ENCODE measurements around the gene GCLC. TPM values are rescaled to one million over a fixed set of nuclear protein-coding genes. Genes with fewer than 3 reads are reported as not detected.

Gene GCLC
- polyA plus RNA-seq, 1 donor from 2014 or later, result 10.4 TPM

DNA sequence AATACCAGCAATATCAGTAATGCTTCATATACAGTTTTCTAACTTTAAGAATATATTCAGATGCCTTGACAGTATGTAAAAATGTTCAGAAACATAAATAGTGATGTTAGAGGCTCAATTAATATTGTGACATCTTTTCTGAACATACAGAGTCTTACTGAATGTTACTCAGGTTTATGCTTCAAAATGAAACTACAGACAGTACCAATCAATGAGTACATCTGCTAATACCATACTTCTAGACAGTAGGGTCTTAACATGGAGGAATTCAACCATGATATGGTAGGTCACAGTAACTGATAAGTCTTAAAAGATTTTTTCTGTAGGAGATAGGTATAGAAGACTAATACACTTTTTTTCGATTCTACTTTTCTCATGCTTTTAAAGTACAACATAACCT lies 8.3 kb downstream of the GCLC start:
- Histone ChIP-seq H3K27me3 (ENCODE audit: insufficient read depth, low read depth, low read length) (no peaks in the 10 kb centered on the region), H3K4me3 (ENCODE audit: low read length) (no peak overlapping the region), H4K20me1 (ENCODE audit: insufficient read depth) (no peaks in the 10 kb centered on the region), H3K9ac (ENCODE audit: low read length) (no peak overlapping the region), H3K79me2 (replicated peaks; ENCODE audit: insufficient read depth, low read length) (peaks cover 12% of the 10 kb centered on the region), H2AFZ (ENCODE audit: low read depth, low read length) (no peak overlapping the region), H3K4me2 (ENCODE audit: low read length) (no peak overlapping the region), H3F3A (ENCODE audit: insufficient read depth, low read length, poor library complexity, severe bottlenecking) (no peaks in the 10 kb centered on the region), H3K9me3 (ENCODE audit: low read length) (no peaks in the 10 kb centered on the region), H3K36me3 (ENCODE audit: insufficient read depth, low read length) (no peaks in the 10 kb centered on the region), H3K27ac (ENCODE audit: low read length) (no peak overlapping the region), H3K9me2 (ENCODE audit: insufficient read depth, low read length) (no peaks in the 10 kb centered on the region)
- TF ChIP-seq EP300 (conservative IDR thresholded peaks at IDR 0.05; ENCODE audit: poor library complexity, severe bottlenecking) (no peak), SMC3 (conservative IDR thresholded peaks at IDR 0.05; ENCODE audit: poor library complexity) (no peak), POLR2AphosphoS5 (IDR thresholded peaks at IDR 0.05) (no peak), RAD21 (conservative IDR thresholded peaks at IDR 0.05) (no peak), MXI1 (conservative IDR thresholded peaks at IDR 0.05; ENCODE audit: poor library complexity, severe bottlenecking) (no peak), TAF1 (IDR thresholded peaks at IDR 0.05; ENCODE audit: low read depth) (no peak), EZH2 (IDR thresholded peaks at IDR 0.05; ENCODE audit: borderline replicate concordance, insufficient read depth, low read length, poor library complexity, severe bottlenecking) (no peak)
- TF ChIP-seq, protein P1, sequence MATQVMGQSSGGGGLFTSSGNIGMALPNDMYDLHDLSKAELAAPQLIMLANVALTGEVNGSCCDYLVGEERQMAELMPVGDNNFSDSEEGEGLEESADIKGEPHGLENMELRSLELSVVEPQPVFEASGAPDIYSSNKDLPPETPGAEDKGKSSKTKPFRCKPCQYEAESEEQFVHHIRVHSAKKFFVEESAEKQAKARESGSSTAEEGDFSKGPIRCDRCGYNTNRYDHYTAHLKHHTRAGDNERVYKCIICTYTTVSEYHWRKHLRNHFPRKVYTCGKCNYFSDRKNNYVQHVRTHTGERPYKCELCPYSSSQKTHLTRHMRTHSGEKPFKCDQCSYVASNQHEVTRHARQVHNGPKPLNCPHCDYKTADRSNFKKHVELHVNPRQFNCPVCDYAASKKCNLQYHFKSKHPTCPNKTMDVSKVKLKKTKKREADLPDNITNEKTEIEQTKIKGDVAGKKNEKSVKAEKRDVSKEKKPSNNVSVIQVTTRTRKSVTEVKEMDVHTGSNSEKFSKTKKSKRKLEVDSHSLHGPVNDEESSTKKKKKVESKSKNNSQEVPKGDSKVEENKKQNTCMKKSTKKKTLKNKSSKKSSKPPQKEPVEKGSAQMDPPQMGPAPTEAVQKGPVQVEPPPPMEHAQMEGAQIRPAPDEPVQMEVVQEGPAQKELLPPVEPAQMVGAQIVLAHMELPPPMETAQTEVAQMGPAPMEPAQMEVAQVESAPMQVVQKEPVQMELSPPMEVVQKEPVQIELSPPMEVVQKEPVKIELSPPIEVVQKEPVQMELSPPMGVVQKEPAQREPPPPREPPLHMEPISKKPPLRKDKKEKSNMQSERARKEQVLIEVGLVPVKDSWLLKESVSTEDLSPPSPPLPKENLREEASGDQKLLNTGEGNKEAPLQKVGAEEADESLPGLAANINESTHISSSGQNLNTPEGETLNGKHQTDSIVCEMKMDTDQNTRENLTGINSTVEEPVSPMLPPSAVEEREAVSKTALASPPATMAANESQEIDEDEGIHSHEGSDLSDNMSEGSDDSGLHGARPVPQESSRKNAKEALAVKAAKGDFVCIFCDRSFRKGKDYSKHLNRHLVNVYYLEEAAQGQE (IDR thresholded peaks at IDR 0.05; ENCODE audit: borderline replicate concordance), result no peak
- TF ChIP-seq, protein P2, sequence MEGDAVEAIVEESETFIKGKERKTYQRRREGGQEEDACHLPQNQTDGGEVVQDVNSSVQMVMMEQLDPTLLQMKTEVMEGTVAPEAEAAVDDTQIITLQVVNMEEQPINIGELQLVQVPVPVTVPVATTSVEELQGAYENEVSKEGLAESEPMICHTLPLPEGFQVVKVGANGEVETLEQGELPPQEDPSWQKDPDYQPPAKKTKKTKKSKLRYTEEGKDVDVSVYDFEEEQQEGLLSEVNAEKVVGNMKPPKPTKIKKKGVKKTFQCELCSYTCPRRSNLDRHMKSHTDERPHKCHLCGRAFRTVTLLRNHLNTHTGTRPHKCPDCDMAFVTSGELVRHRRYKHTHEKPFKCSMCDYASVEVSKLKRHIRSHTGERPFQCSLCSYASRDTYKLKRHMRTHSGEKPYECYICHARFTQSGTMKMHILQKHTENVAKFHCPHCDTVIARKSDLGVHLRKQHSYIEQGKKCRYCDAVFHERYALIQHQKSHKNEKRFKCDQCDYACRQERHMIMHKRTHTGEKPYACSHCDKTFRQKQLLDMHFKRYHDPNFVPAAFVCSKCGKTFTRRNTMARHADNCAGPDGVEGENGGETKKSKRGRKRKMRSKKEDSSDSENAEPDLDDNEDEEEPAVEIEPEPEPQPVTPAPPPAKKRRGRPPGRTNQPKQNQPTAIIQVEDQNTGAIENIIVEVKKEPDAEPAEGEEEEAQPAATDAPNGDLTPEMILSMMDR (IDR thresholded peaks at IDR 0.05; ENCODE audit: poor library complexity, severe bottlenecking), result no peak

DNA sequence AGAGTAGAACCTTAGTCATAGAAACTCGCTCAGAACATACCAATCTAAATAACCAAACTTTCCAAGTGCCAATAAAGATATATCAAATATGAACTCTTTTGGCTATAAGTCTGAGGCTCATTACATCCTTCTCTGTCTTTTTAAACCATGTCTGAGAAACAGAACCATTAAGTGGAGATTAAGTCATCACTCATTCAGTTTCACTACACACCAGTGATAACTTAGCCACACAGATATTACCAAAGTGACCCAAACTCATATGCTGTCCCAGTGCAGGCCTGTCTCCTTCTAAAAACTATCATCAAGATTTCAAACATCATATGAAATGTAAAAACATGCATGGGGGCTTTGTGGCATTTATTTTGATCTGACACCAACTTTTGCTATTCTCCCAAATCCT lies 12.0 kb downstream of the GCLC start:
- no peaks in the 10 kb centered on the region for H3K9me2 ChIP-seq (ENCODE audit: insufficient read depth, low read length)
- no peak overlapping the region for H3K4me3 ChIP-seq (ENCODE audit: low read length)
- H3K36me3 ChIP-seq (ENCODE audit: insufficient read depth, low read length), result no peaks in the 10 kb centered on the region
- H3K9me3 ChIP-seq (ENCODE audit: low read length), result no peaks in the 10 kb centered on the region
- no peaks in the 10 kb centered on the region for H3K27me3 ChIP-seq (ENCODE audit: insufficient read depth, low read depth, low read length)
- peaks cover 14% of the 10 kb centered on the region for H3K79me2 ChIP-seq (replicated peaks; ENCODE audit: insufficient read depth, low read length)
- H3K27ac ChIP-seq (ENCODE audit: low read length), result no peak overlapping the region
- no peaks in the 10 kb centered on the region for H4K20me1 ChIP-seq (ENCODE audit: insufficient read depth)
- H3K9ac ChIP-seq (ENCODE audit: low read length), result no peak overlapping the region
- TF ChIP-seq POLR2AphosphoS5 (IDR thresholded peaks at IDR 0.05) (no peak), TAF1 (IDR thresholded peaks at IDR 0.05; ENCODE audit: low read depth) (no peak), RAD21 (conservative IDR thresholded peaks at IDR 0.05) (no peak), EZH2 (IDR thresholded peaks at IDR 0.05; ENCODE audit: borderline replicate concordance, insufficient read depth, low read length, poor library complexity, severe bottlenecking) (no peak), EP300 (conservative IDR thresholded peaks at IDR 0.05; ENCODE audit: poor library complexity, severe bottlenecking) (no peak), SMC3 (conservative IDR thresholded peaks at IDR 0.05; ENCODE audit: poor library complexity) (no peak), MXI1 (conservative IDR thresholded peaks at IDR 0.05; ENCODE audit: poor library complexity, severe bottlenecking) (no peak)
- TF ChIP-seq, protein P1 (IDR thresholded peaks at IDR 0.05; ENCODE audit: borderline replicate concordance), result no peak
- TF ChIP-seq, protein P2 (IDR thresholded peaks at IDR 0.05; ENCODE audit: poor library complexity, severe bottlenecking), result no peak
- H2AFZ ChIP-seq (ENCODE audit: low read depth, low read length), result no peak overlapping the region
- H3K4me2 ChIP-seq (ENCODE audit: low read length), result no peak overlapping the region
- H3F3A ChIP-seq (ENCODE audit: insufficient read depth, low read length, poor library complexity, severe bottlenecking), result no peaks in the 10 kb centered on the region

Data from neural cell (in vitro differentiated cells).